ENCODE measurements around the gene ZC2HC1B.

DNA sequence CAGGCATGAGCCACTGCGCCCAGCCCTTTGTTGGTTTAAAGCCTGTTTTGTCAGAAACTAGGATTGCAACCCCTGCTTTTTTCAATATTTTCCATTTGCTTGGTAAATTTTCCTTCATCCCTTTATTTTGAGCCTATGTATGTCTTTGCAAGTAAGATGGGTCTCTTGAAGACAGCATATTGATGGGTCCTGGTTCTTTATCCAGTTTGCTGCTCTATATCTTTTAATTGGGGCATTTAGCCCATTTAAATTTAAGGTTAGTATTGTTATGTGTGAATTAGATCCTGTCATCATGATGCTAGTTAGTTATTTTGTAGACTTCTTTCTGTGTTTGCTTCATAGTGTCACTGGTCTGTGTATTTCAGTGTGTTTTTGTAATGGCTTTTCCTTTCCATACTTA lies 46.8 kb downstream of the ZC2HC1B start:
- TF ChIP-seq CTCF (IDR thresholded peaks at IDR 0.05) (no peak), ZFX (IDR thresholded peaks at IDR 0.05; ENCODE audit: borderline replicate concordance) (no peak)

Measured in 22Rv1 (cell line).